IPS-18c (cell line): ENCODE results near the gene GOLGA6B.
"Not testable (repeated sequence)": the region's sequence is repeated elsewhere in the genome, so short reads cannot be mapped to it uniquely, and the experiment has no call there.

Experiments
- H3K4me3 ChIP-seq: 2 replicates; pipeline ENCODE4 v1.7.0; 2013; ENCODE audit warnings: low read depth, mild to moderate bottlenecking, low read length, moderate library complexity; ENCODE audit not compliant: insufficient read depth
- H3K9me3 ChIP-seq: one replicate; pipeline ENCODE4 v1.6.1; 2013; ENCODE audit warnings: mild to moderate bottlenecking, low read length, moderate library complexity; ENCODE audit not compliant: control insufficient read depth, insufficient read depth

Gene GOLGA6B

DNA sequence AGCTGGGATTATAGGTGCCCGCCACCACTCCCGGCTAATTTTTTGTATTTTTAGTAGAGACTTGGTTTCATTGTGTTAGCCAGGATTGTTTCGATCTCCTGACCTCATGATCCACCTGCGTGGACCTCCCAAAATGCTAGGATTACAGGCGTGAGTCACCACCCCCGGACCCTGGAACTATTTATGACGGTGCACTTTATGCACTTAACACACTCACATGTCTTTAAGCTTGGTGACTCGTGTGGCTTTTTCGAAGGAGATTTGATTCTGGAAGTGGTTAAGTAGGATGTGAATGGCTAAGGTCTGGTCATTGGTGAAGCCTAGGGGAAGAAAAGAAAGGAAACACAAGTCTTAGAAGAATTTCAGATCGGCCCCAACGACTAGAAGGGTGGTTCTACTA is 51.8 kb downstream of the GOLGA6B start:
- Histone ChIP-seq H3K4me3 (no peak overlapping the region), H3K9me3 (peaks cover 2% of the 10 kb centered on the region)

DNA sequence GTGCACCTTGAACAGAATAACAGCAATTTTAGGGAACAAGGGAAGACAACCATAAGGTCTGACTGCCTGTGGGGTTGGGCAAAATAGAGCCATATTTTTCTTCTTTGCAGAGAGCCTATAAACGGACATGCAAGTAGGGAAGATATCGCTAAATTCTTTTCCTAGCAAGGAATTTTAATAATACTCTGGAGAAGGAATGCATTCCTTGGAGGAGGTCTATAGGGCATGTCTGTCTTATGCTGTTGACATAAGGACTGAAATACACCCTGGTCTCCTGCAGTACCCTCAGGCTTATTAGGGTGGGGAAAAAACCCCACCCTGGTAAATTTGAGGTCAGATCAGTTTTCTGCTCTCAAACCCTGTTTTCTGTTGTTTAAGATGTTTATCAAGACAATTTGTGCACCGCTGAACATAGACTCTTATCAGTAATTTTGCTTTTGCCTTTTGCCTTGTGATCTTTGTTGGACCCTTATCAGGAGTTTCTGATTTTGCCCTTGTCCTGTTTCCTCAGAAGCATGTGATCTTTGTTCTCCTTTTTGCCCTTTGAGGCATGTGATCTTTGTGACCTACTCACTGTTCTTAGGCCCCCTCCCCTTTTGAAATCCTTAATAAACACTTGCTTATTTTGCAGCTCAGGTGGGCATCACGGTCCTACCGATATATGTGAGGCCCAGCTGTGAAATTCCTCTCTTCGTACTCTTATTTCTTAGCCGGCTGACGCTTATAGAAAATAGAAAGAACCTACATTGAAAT is 54.2 kb downstream of the GOLGA6B start:
- H3K9me3 ChIP-seq, H3K4me3 ChIP-seq: not testable (repeated sequence)
